Ovary (tissue), 9 donors: ENCODE results near the gene PPM1H. TPM values are rescaled to one million over a fixed set of nuclear protein-coding genes. Genes with fewer than 3 reads are reported as not detected.
"Not testable (repeated sequence)": the region's sequence is repeated elsewhere in the genome, so short reads cannot be mapped to it uniquely, and the experiment has no call there.

ENCODE experiments used
- DNase-seq, 5 donors: peaks; one replicate each; pipeline ENCODE4 v3.0.0-alpha.2; 2019 to 2020
- H3K27ac ChIP-seq, 2 donors: fragments of 200-600 bp; one replicate each; pipeline versions ENCODE4 v1.5.1 to v1.8.0; 2019 to 2022
- H3K27me3 ChIP-seq: fragments of 200-600 bp; one replicate; pipeline ENCODE4 v1.8.0; 2022
- H3K36me3 ChIP-seq: fragments of 200-600 bp; sonication (generic); one replicate; pipeline ENCODE4 v1.5.1; 2019
- H3K4me1 ChIP-seq: one replicate; pipeline ENCODE4 v1.8.1; 2013; ENCODE audit warnings: mild to moderate bottlenecking, moderate library complexity; ENCODE audit not compliant: insufficient read depth
- H3K4me3 ChIP-seq: fragments of 200-600 bp; sonication (generic); one replicate; pipeline ENCODE4 v1.5.1; 2017
- H3K9me3 ChIP-seq, 2 donors: fragments of 200-600 bp in 1 of 2; sonication (generic) in 1 of 2; one replicate each; pipeline versions ENCODE4 v1.5.1 to v1.8.1; 2013 to 2019; ENCODE audit warnings: mild to moderate bottlenecking in 1 of 2, moderate library complexity in 1 of 2
- EP300 ChIP-seq: sonication (generic); formaldehyde crosslinking; IDR thresholded peaks from one replicate; pipeline ENCODE4 v1.6.1; 2017; ENCODE audit warnings: antibody characterized with exemption
- POLR2A ChIP-seq: fragments of 450-650 bp; IDR thresholded peaks from one replicate; pipeline ENCODE4 v1.6.1; 2017; ENCODE audit warnings: antibody characterized with exemption, mild to moderate bottlenecking, moderate library complexity
- WGBS, 3 donors: extraction: QIAGEN DNeasy Blood & Tissue Kit in 1 of 3; methylation state at CpG; one replicate each; pipeline versions ENCODE4 v1.1.5 to v1.1.7; 2013 to 2017; 5-methylcytosine and 5-hydroxymethylcytosine counted together
- intact Hi-C, 4 donors: fragments of 100-400 bp; cut with DNase I; formaldehyde crosslinking; loops; one replicate each; pipeline versions ENCODE4 v1.11.0 to v1.15.1; 2022 to 2023
- polyA plus RNA-seq, 2 donors: library from polyadenylated mRNA; stranded (reverse); fragments of 200-250 nt in 1 of 2; fragments of 350-450 nt in 1 of 2; fragmentation: Illumina TruSeq in 1 of 2; extraction: RNeasy Lipid Tissue Mini Kit (QIAGEN cat#74804) in 1 of 2; gene quantifications; one replicate each; pipeline ENCODE4 v1.2.3, GENCODE V29; 2013 to 2014
- total RNA-seq, 7 donors: library from RNA; depleted of rRNA in 2 of 7; stranded (reverse); fragments of >200 nt in 2 of 7; fragmentation: NEBNext Ultra II Directional in 3 of 7; extraction: Animal tissue kit (Norgen Biotek cat#: 25700) in 3 of 7; gene quantifications; one replicate each; pipeline versions ENCODE4 v1.1.0 to v1.2.4, GENCODE V29; 2016 to 2023
- TF ChIP-seq, protein P1 (sequence below), 3 donors: fragments of 450-650 bp in 2 of 3; fragments of 200-600 bp in 1 of 3; IDR thresholded peaks; one replicate each; pipeline versions ENCODE4 v1.5.1 to v1.8.0; 2016 to 2022; ENCODE audit warnings: antibody characterized with exemption in 3 of 3, mild to moderate bottlenecking in 1 of 3
- donor health status: DM: no; HTN: no; CAD: no; lungs with moderate emphysema.
- donor health status: DM: no; HTN: no; CAD: no.
- donor health status: Bipolar disorder and iron deficiency.
- donor health status: DM: yes; HTN: yes; CAD: no.
- donor health status: DM: no; HTN: no; CAD: no.
- donor health status: DM: yes; HTN: yes; CAD: no.

Gene PPM1H
- total and polyA plus RNA-seq, 9 donors: 1.6 to 45.4 (median 12.0) TPM

- Histone ChIP-seq H3K4me3 (no peak overlapping the region), H3K36me3 (no peaks in the 10 kb centered on the region), H3K27me3 (no peaks in the 10 kb centered on the region), H3K4me1 (no peaks in the 10 kb centered on the region), H3K27ac (no peak overlapping the region), H3K9me3 (no peaks in the 10 kb centered on the region)
- TF ChIP-seq, protein P1, sequence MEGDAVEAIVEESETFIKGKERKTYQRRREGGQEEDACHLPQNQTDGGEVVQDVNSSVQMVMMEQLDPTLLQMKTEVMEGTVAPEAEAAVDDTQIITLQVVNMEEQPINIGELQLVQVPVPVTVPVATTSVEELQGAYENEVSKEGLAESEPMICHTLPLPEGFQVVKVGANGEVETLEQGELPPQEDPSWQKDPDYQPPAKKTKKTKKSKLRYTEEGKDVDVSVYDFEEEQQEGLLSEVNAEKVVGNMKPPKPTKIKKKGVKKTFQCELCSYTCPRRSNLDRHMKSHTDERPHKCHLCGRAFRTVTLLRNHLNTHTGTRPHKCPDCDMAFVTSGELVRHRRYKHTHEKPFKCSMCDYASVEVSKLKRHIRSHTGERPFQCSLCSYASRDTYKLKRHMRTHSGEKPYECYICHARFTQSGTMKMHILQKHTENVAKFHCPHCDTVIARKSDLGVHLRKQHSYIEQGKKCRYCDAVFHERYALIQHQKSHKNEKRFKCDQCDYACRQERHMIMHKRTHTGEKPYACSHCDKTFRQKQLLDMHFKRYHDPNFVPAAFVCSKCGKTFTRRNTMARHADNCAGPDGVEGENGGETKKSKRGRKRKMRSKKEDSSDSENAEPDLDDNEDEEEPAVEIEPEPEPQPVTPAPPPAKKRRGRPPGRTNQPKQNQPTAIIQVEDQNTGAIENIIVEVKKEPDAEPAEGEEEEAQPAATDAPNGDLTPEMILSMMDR (IDR thresholded peaks at IDR 0.05): no peak
- no peak for TF ChIP-seq EP300
- no peak for TF ChIP-seq POLR2A
- no peak for DNase-seq
- WGBS, 3 donors: 82 to 89% (median 84%) methylated on average over 1 of the region's 1 CpG
- intact Hi-C loops: no loop called here
These were observed 15.4 kb upstream of the PPM1H start for GRCh38 chr12:62950317-62950716.

- intact Hi-C loops: no loop called here
- no peak overlapping the region for H3K27ac ChIP-seq
- no peaks in the 10 kb centered on the region for H3K9me3 ChIP-seq
- no peak overlapping the region for H3K4me3 ChIP-seq
- DNase-seq: no peak
- WGBS, 3 donors: 99 to 100% (median 100%) methylated on average over 1 of the region's 1 CpG
- H3K36me3 ChIP-seq: no peaks in the 10 kb centered on the region
- no peaks in the 10 kb centered on the region for H3K27me3 ChIP-seq
- H3K4me1 ChIP-seq: no peaks in the 10 kb centered on the region
- TF ChIP-seq, protein P1 (IDR thresholded peaks at IDR 0.05): no peak
- TF ChIP-seq POLR2A (no peak), EP300 (no peak)
These were observed 13.2 kb upstream of the PPM1H start for GRCh38 chr12:62948123-62948522.

DNA sequence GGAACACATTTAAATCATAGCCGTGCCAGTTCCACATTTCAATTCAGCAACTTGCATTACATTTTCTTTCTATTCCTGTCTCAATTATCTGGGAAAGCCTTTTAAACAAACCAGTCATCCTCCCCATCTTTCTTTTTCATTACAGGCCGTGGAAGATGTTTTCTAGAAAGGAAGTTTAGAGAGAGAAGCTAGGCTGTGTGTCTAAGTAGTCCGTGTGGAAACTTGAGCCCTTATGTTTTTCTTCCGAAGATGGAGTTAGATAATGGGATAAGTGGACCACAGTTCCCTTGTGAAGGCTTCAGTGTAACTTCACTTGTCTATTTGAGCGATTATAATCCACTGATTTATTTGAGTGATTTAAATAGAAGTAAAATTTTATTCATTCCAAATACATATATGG lies 12.4 kb upstream of the PPM1H start:
- no peak overlapping the region for H3K27ac ChIP-seq
- no peaks in the 10 kb centered on the region for H3K36me3 ChIP-seq
- intact Hi-C loops: no loop called here
- 75 to 91% (median 88%) methylated on average over 5 of the region's 5 CpGs for WGBS, 3 donors
- no peak overlapping the region for H3K4me3 ChIP-seq
- H3K27me3 ChIP-seq: no peaks in the 10 kb centered on the region
- H3K4me1 ChIP-seq: no peaks in the 10 kb centered on the region
- H3K9me3 ChIP-seq: no peaks in the 10 kb centered on the region
- no peak for DNase-seq
- TF ChIP-seq POLR2A (no peak), EP300 (no peak)
- TF ChIP-seq, protein P1 (IDR thresholded peaks at IDR 0.05): no peak

DNA sequence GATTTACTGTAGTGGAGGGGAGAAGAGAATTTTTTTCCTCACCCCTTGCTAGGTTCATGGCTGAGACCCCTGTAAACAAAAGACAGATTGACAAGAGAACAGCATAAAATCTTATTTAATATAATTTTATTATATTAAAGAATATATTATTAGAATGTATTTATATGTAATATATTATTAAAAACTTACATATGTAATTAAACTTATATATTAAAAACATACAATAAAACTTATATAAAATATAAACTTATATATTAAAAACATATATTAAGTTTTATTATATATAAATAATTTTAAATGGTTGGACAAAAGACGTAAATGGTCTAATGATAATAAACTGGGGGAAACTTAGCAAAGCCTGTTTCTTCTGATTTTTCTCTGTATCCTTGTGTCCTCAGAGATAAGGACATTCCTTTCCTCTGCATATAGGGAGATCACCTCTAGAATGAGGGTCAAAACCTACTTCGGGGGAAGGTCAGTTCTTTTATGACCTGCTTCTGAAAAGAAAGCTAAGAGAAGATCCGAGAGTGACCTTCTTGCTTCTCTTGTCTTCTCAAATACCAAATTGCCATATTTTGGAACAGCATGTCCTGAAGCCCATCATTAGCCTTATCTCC lies 8.9 kb upstream of the PPM1H start:
- no peak for DNase-seq
- no peaks in the 10 kb centered on the region for H3K4me1 ChIP-seq
- H3K36me3 ChIP-seq: no peaks in the 10 kb centered on the region
- TF ChIP-seq, protein P1 (IDR thresholded peaks at IDR 0.05): no peak
- TF ChIP-seq EP300 (no peak), POLR2A (no peak)
- H3K27ac ChIP-seq: no peak overlapping the region
- no peaks in the 10 kb centered on the region for H3K9me3 ChIP-seq
- intact Hi-C loops: no loop called here
- H3K4me3 ChIP-seq: no peak overlapping the region
- no peaks in the 10 kb centered on the region for H3K27me3 ChIP-seq
- 52 to 59% (median 55%) methylated on average over 3 of the region's 3 CpGs for WGBS, 3 donors

DNA sequence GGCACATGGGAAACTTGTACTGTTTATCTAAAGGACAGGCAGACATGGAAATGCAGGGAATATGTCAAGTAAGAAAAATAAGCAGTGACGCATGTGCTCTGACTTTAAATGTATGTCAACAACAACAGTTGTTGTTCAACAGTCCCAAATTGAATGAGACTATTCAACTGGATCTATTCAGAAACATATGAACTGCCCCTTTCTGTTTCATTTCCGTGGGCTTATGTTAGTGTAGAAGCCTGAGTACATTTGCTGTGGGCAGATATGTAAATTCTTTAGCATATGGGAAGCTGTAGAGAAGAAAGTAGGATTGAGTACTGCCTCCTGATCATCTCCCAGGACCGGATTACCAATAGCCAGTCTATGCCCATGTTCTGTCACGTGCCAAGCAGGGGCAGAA lies 7.4 kb upstream of the PPM1H start:
- H3K4me3 ChIP-seq, H3K27me3 ChIP-seq, H3K36me3 ChIP-seq, intact Hi-C loops, H3K9me3 ChIP-seq, H3K27ac ChIP-seq, H3K4me1 ChIP-seq, DNase-seq: not testable (repeated sequence)
- WGBS, 3 donors: 88 to 93% (median 92%) methylated on average over 4 of the region's 4 CpGs
